Kidney (tissue), 14 donors: ENCODE results near the gene PDZD2. TPM values are rescaled to one million over a fixed set of nuclear protein-coding genes. Genes with fewer than 3 reads are reported as not detected.

Source experiments
- DNase-seq, 5 donors: peaks; one replicate each; pipeline ENCODE4 v3.0.0-alpha.2; 2013 to 2020
- FAIRE-seq: peaks from 2 replicates; lab custom pipeline; 2012; peaks lifted over from hg19 to GRCh38; lab: Jason Lieb, UNC
- H3K27ac ChIP-seq, 2 donors: one replicate each; pipeline ENCODE4 v1.7.0; 2013; ENCODE audit warnings: low read depth in 2 of 2, low read length in 2 of 2, inconsistent platforms in 1 of 2
- H3K27me3 ChIP-seq: one replicate; pipeline ENCODE4 v1.7.1; 2013; ENCODE audit warnings: low read length, inconsistent platforms; ENCODE audit not compliant: control insufficient read depth, insufficient read depth
- H3K36me3 ChIP-seq, 3 donors: one replicate each; pipeline versions ENCODE4 v1.7.0 to v1.7.1; 2013; ENCODE audit warnings: low read length in 3 of 3, control low read depth in 1 of 3, inconsistent platforms in 1 of 3; ENCODE audit not compliant: insufficient read depth in 3 of 3, control insufficient read depth in 2 of 3
- H3K4me1 ChIP-seq, 3 donors: one replicate each; pipeline versions ENCODE4 v1.7.0 to v1.7.1; 2013; ENCODE audit warnings: low read length in 3 of 3, inconsistent platforms in 1 of 3, low read depth in 1 of 3; ENCODE audit not compliant: control insufficient read depth in 2 of 3, insufficient read depth in 2 of 3
- H3K4me3 ChIP-seq, 3 donors: one replicate each; pipeline versions ENCODE4 v1.7.0 to v1.8.1; 2013; ENCODE audit warnings: low read length in 3 of 3, control low read depth in 1 of 3, inconsistent platforms in 1 of 3
- H3K9ac ChIP-seq, 3 donors: one replicate each; pipeline versions ENCODE4 v1.7.0 to v1.7.1; 2013; ENCODE audit warnings: low read length in 3 of 3, control low read depth in 1 of 3, inconsistent platforms in 1 of 3
- H3K9me3 ChIP-seq, 3 donors: one replicate each; pipeline versions ENCODE4 v1.7.0 to v1.7.1; 2013; ENCODE audit warnings: low read length in 3 of 3, control low read depth in 1 of 3, inconsistent platforms in 1 of 3; ENCODE audit not compliant: control insufficient read depth in 2 of 3, insufficient read depth in 1 of 3
- CTCF ChIP-seq: IDR thresholded peaks from 3 replicates; pipeline ENCODE4 v1.5.1; 2012; ENCODE audit warnings: mild to moderate bottlenecking, moderate library complexity, borderline replicate concordance; ENCODE audit not compliant: insufficient read depth; ENCODE audit errors: extremely low read depth
- intact Hi-C: fragments of 100-400 bp; cut with DNase I; formaldehyde crosslinking; loops from one replicate; pipeline ENCODE4 v1.11.1; 2022
- polyA plus RNA-seq: library from polyadenylated mRNA; stranded (reverse); fragments of 350-450 nt; fragmentation: Illumina TruSeq; extraction: RNeasy Lipid Tissue Mini Kit (QIAGEN cat#74804); gene quantifications from one replicate; pipeline ENCODE4 v1.2.3, GENCODE V29; 2014; ENCODE audit warnings: low read depth, low replicate concordance; ENCODE audit not compliant: insufficient read depth
- total RNA-seq: library from RNA; stranded (reverse); fragmentation: NEBNext Ultra II Directional; extraction: Animal tissue kit (Norgen Biotek cat#: 25700); gene quantifications from one replicate; pipeline ENCODE4 v1.2.1, GENCODE V29; 2021
- donor health status: control.
- donor health status: control.
- donor health status: control.
- donor health status: control.
- donor health status: control.
- donor health status: DM: yes; HTN: yes; CAD: no.
- donor health status: Normal renal cell carcinoma (clear cell type).

Gene PDZD2
- total and polyA plus RNA-seq, 2 donors from 2014 or later = 6.2 to 14.8 TPM

DNA sequence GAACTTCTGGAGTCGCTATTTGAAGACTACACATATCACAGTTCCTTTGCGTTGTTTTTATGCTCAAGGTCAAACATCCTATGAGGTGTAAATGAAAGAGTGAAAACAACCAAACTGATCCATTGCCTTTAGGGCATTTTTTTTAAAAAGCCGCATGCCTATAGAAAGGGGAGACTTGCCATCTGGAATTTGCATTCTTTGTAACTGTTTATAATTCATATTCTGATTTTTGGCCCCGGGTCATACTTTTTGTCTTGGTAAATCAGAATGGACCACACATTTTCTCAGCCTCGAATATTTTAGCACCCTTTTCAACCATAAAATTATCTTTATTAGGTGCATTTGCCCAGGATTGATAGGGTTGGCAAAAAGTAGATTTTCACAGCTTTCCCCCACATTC is 347.2 kb downstream of the PDZD2 start:
- no peaks in the 10 kb centered on the region for H3K27me3 ChIP-seq
- no peaks in the 10 kb centered on the region for H3K36me3 ChIP-seq
- H3K4me3 ChIP-seq = no peak overlapping the region
- no peak overlapping the region for H3K27ac ChIP-seq
- peaks cover 0 to 5% (median 0%) of the 10 kb centered on the region in 3 donors for H3K4me1 ChIP-seq
- intact Hi-C loops = no loop called here
- no peak for TF ChIP-seq CTCF
- no peaks in the 10 kb centered on the region for H3K9me3 ChIP-seq
- no peak for FAIRE-seq
- no peak for DNase-seq
- H3K9ac ChIP-seq = no peak overlapping the region

- Histone ChIP-seq H3K27me3 (no peaks in the 10 kb centered on the region), H3K27ac (no peak overlapping the region)
- FAIRE-seq = no peak
Measured at GRCh38 chr5:31987985-31988710, 349.2 kb downstream of the PDZD2 start.

DNA sequence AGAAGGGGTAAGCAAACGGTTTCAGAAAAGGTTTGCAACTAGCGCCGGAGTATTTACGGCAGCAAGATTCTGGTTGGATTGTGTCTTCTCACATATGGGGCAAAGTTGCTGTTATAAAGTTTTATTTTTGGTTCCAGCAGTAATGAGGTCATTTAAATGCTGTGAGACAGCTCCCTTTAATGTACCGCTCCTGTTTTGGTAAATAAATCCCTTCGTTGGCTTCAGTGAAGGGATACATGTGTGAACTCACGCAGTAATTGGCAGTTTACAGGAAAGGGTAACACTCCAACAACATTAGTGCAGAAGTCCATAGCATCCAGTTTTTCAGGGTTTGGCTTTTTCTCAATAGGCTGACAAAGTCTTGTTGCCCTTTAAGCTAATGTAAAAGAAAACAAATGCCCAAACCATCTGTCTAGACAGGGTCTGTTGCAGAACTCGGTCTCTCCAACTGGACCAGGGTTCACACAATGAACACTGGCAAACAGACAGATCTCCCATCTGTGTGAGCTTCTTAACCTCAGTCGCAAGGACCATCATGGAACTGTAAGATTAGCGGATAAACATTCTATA is 351.2 kb downstream of the PDZD2 start:
- Histone ChIP-seq H3K36me3 (no peaks in the 10 kb centered on the region), H3K27me3 (no peaks in the 10 kb centered on the region), H3K9ac (no peak overlapping the region), H3K4me3 (no peak overlapping the region), H3K4me1 (peaks cover 0 to 2% (median 0%) of the 10 kb centered on the region in 3 donors), H3K9me3 (no peaks in the 10 kb centered on the region), H3K27ac (no peak overlapping the region)
- intact Hi-C loops = no loop called here
- DNase-seq (peak in 1 of 5 donors; percentile 24), FAIRE-seq (no peak)
- no peak for TF ChIP-seq CTCF

More at GRCh38 chr5:31987985-31988710, 349.2 kb downstream of the PDZD2 start:
- Histone ChIP-seq H3K9ac (no peak overlapping the region), H3K4me3 (no peak overlapping the region), H3K9me3 (no peaks in the 10 kb centered on the region), H3K36me3 (no peaks in the 10 kb centered on the region), H3K4me1 (peaks cover 0 to 3% (median 0%) of the 10 kb centered on the region in 3 donors)
- no peak for TF ChIP-seq CTCF
- no peak for DNase-seq
- intact Hi-C loops = no loop called here
